HEK293 (cell line): ENCODE measurements around the gene ZNF493.

Experiments used
- HOXC10 ChIP-seq: sonication (generic); formaldehyde crosslinking; IDR thresholded peaks from 2 replicates; pipeline ENCODE4 v1.8.1; 2023; ENCODE audit warnings: mild to moderate bottlenecking, missing genetic modification reagents
- KLF8 ChIP-seq: fragments of 450-650 bp; formaldehyde crosslinking; IDR thresholded peaks from 2 replicates; pipeline ENCODE4 v1.5.1; 2016; ENCODE audit warnings: missing biosample characterization, missing genetic modification characterization
- PRDM1 ChIP-seq: fragments of 450-650 bp; formaldehyde crosslinking; IDR thresholded peaks from 2 replicates; pipeline ENCODE4; 2016; ENCODE audit warnings: missing biosample characterization, missing genetic modification characterization
- SP3 ChIP-seq: fragments of 450-650 bp; formaldehyde crosslinking; IDR thresholded peaks from 2 replicates; pipeline ENCODE4 v1.5.1; 2016; ENCODE audit warnings: missing biosample characterization, missing genetic modification characterization
- YY1 ChIP-seq: fragments of 450-650 bp; formaldehyde crosslinking; IDR thresholded peaks from 2 replicates; pipeline ENCODE4 v1.5.1; 2018; ENCODE audit warnings: missing biosample characterization, missing genetic modification characterization
- ZBTB17 ChIP-seq: fragments of 450-650 bp; formaldehyde crosslinking; IDR thresholded peaks from 2 replicates; pipeline ENCODE4 v1.5.1; 2016; ENCODE audit warnings: missing biosample characterization, missing genetic modification characterization
- ZNF140 ChIP-seq: fragments of 450-650 bp; formaldehyde crosslinking; IDR thresholded peaks from 2 replicates; pipeline ENCODE4 v1.5.1; 2016; ENCODE audit warnings: missing biosample characterization, missing genetic modification characterization
- ZNF169 ChIP-seq: fragments of 450-650 bp; formaldehyde crosslinking; IDR thresholded peaks from 2 replicates; pipeline ENCODE4 v1.5.1; 2016; ENCODE audit warnings: missing biosample characterization, missing genetic modification characterization
- ZNF174 ChIP-seq: fragments of 450-650 bp; formaldehyde crosslinking; IDR thresholded peaks from 2 replicates; pipeline ENCODE4 v1.5.0; 2017; ENCODE audit warnings: missing biosample characterization, mild to moderate bottlenecking, missing genetic modification characterization
- ZNF211 ChIP-seq: fragments of 450-650 bp; formaldehyde crosslinking; IDR thresholded peaks from 2 replicates; pipeline ENCODE4 v1.5.1; 2016; ENCODE audit warnings: low read depth, missing biosample characterization, missing genetic modification characterization
- ZNF24 ChIP-seq: fragments of 450-650 bp; formaldehyde crosslinking; IDR thresholded peaks from 2 replicates; pipeline ENCODE4 v1.5.1; 2016; ENCODE audit warnings: missing biosample characterization, missing genetic modification characterization
- ZNF473 ChIP-seq: fragments of 450-650 bp; formaldehyde crosslinking; IDR thresholded peaks from 2 replicates; pipeline ENCODE4 v1.5.1; 2017; ENCODE audit warnings: missing biosample characterization, missing genetic modification characterization
- ZNF548 ChIP-seq: fragments of 450-650 bp; formaldehyde crosslinking; IDR thresholded peaks from 2 replicates; pipeline ENCODE4 v1.5.1; 2016; ENCODE audit warnings: missing biosample characterization, missing genetic modification characterization
- ZNF621 ChIP-seq: fragments of 450-650 bp; formaldehyde crosslinking; IDR thresholded peaks from 2 replicates; pipeline ENCODE4 v1.5.1; 2017; ENCODE audit warnings: missing biosample characterization, missing genetic modification characterization
- ZNF624 ChIP-seq: fragments of 450-650 bp; formaldehyde crosslinking; IDR thresholded peaks from 2 replicates; pipeline ENCODE4 v1.5.1; 2017; ENCODE audit warnings: missing biosample characterization, missing genetic modification characterization
- ZNF792 ChIP-seq: fragments of 450-650 bp; formaldehyde crosslinking; IDR thresholded peaks from 2 replicates; pipeline ENCODE4 v1.5.1; 2016; ENCODE audit warnings: missing biosample characterization, missing genetic modification characterization
- ZNF843 ChIP-seq: fragments of 450-650 bp; formaldehyde crosslinking; IDR thresholded peaks from 2 replicates; pipeline ENCODE4 v1.5.1; 2016; ENCODE audit warnings: missing biosample characterization, missing genetic modification characterization
- ZSCAN18 ChIP-seq: fragments of 450-650 bp; formaldehyde crosslinking; IDR thresholded peaks from 2 replicates; pipeline ENCODE4 v1.5.1; 2016; ENCODE audit warnings: missing biosample characterization, missing genetic modification characterization
- ZSCAN5A ChIP-seq: fragments of 450-650 bp; formaldehyde crosslinking; IDR thresholded peaks from 2 replicates; pipeline ENCODE4 v1.5.1; 2016; ENCODE audit warnings: missing biosample characterization, missing genetic modification characterization
- TF ChIP-seq, protein P1 (sequence below): fragments of 450-650 bp; formaldehyde crosslinking; IDR thresholded peaks from 2 replicates; pipeline ENCODE4 v1.5.1; 2016; ENCODE audit warnings: missing biosample characterization, missing genetic modification characterization
- TF ChIP-seq, protein P2 (sequence below): fragments of 450-650 bp; formaldehyde crosslinking; IDR thresholded peaks from 2 replicates; pipeline ENCODE4 v1.5.1; 2016; ENCODE audit warnings: missing biosample characterization, missing genetic modification characterization
- TF ChIP-seq, protein P3 (sequence below): fragments of 450-650 bp; formaldehyde crosslinking; IDR thresholded peaks from 2 replicates; pipeline ENCODE4 v1.5.1; 2016; ENCODE audit warnings: missing biosample characterization, missing genetic modification characterization, borderline replicate concordance
- TF ChIP-seq, protein P4 (sequence below): fragments of 450-650 bp; formaldehyde crosslinking; IDR thresholded peaks from 2 replicates; pipeline ENCODE4 v1.5.1; 2016; ENCODE audit warnings: missing biosample characterization, missing genetic modification characterization
- TF ChIP-seq, protein P5 (sequence below): fragments of 450-650 bp; formaldehyde crosslinking; IDR thresholded peaks from 2 replicates; pipeline ENCODE4 v1.5.1; 2016; ENCODE audit warnings: missing biosample characterization, missing genetic modification characterization

The ZNF493 gene

GRCh38 chr19:21396893-21397572 is at the start of gene ZNF493 (continued):
- TF ChIP-seq, protein P1, sequence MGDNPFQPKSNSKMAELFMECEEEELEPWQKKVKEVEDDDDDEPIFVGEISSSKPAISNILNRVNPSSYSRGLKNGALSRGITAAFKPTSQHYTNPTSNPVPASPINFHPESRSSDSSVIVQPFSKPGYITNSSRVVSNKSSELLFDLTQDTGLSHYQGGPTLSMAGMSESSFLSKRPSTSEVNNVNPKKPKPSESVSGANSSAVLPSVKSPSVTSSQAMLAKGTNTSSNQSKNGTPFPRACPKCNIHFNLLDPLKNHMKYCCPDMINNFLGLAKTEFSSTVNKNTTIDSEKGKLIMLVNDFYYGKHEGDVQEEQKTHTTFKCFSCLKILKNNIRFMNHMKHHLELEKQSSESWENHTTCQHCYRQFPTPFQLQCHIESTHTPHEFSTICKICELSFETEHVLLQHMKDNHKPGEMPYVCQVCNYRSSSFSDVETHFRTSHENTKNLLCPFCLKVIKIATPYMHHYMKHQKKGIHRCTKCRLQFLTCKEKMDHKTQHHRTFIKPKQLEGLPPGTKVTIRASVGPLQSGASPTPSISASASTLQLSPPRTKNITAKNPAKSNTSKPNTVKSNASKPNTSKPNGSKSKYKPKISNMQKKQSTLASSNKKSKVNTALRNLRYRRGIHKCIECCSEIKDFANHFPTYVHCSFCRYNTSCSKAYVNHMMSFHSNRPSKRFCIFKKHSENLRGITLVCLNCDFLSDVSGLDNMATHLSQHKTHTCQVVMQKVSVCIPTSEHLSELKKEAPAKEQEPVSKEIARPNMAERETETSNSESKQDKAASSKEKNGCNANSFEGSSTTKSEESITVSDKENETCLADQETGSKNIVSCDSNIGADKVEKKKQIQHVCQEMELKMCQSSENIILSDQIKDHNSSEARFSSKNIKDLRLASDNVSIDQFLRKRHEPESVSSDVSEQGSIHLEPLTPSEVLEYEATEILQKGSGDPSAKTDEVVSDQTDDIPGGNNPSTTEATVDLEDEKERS (tag by site-specific recombination) = no peak
- no peak for TF ChIP-seq KLF8
- no peak for TF ChIP-seq ZNF548 (tag by site-specific recombination)
- no peak for TF ChIP-seq ZNF174 (tag by site-specific recombination)
- no peak for TF ChIP-seq PRDM1 (tag by site-specific recombination)
- TF ChIP-seq ZNF792 (tag by site-specific recombination) = no peak
- no peak for TF ChIP-seq ZNF473 (tag by site-specific recombination)
- TF ChIP-seq ZNF843 (tag by site-specific recombination) = no peak
- no peak for TF ChIP-seq ZNF140 (tag by site-specific recombination)
- TF ChIP-seq ZNF24 (tag by site-specific recombination) = peak; percentile 54; the same call in 1 of the 2 replicates
- TF ChIP-seq HOXC10 = no peak
- TF ChIP-seq, protein P2, sequence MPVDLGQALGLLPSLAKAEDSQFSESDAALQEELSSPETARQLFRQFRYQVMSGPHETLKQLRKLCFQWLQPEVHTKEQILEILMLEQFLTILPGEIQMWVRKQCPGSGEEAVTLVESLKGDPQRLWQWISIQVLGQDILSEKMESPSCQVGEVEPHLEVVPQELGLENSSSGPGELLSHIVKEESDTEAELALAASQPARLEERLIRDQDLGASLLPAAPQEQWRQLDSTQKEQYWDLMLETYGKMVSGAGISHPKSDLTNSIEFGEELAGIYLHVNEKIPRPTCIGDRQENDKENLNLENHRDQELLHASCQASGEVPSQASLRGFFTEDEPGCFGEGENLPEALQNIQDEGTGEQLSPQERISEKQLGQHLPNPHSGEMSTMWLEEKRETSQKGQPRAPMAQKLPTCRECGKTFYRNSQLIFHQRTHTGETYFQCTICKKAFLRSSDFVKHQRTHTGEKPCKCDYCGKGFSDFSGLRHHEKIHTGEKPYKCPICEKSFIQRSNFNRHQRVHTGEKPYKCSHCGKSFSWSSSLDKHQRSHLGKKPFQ (tag by site-specific recombination) = no peak
- TF ChIP-seq YY1 = no peak
- TF ChIP-seq SP3 (tag by site-specific recombination) = peak; percentile 68
- no peak for TF ChIP-seq ZNF169
- TF ChIP-seq, protein P3, sequence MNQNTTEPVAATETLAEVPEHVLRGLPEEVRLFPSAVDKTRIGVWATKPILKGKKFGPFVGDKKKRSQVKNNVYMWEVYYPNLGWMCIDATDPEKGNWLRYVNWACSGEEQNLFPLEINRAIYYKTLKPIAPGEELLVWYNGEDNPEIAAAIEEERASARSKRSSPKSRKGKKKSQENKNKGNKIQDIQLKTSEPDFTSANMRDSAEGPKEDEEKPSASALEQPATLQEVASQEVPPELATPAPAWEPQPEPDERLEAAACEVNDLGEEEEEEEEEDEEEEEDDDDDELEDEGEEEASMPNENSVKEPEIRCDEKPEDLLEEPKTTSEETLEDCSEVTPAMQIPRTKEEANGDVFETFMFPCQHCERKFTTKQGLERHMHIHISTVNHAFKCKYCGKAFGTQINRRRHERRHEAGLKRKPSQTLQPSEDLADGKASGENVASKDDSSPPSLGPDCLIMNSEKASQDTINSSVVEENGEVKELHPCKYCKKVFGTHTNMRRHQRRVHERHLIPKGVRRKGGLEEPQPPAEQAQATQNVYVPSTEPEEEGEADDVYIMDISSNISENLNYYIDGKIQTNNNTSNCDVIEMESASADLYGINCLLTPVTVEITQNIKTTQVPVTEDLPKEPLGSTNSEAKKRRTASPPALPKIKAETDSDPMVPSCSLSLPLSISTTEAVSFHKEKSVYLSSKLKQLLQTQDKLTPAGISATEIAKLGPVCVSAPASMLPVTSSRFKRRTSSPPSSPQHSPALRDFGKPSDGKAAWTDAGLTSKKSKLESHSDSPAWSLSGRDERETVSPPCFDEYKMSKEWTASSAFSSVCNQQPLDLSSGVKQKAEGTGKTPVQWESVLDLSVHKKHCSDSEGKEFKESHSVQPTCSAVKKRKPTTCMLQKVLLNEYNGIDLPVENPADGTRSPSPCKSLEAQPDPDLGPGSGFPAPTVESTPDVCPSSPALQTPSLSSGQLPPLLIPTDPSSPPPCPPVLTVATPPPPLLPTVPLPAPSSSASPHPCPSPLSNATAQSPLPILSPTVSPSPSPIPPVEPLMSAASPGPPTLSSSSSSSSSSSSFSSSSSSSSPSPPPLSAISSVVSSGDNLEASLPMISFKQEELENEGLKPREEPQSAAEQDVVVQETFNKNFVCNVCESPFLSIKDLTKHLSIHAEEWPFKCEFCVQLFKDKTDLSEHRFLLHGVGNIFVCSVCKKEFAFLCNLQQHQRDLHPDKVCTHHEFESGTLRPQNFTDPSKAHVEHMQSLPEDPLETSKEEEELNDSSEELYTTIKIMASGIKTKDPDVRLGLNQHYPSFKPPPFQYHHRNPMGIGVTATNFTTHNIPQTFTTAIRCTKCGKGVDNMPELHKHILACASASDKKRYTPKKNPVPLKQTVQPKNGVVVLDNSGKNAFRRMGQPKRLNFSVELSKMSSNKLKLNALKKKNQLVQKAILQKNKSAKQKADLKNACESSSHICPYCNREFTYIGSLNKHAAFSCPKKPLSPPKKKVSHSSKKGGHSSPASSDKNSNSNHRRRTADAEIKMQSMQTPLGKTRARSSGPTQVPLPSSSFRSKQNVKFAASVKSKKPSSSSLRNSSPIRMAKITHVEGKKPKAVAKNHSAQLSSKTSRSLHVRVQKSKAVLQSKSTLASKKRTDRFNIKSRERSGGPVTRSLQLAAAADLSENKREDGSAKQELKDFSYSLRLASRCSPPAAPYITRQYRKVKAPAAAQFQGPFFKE (tag by site-specific recombination) = no peak
- TF ChIP-seq ZBTB17 (tag by site-specific recombination) = 0 out of 2 replicates have a peak, but pooled peaks have one; percentile 34
- TF ChIP-seq ZNF211 = no peak
- TF ChIP-seq ZSCAN5A (tag by site-specific recombination) = no peak
- TF ChIP-seq, protein P4, sequence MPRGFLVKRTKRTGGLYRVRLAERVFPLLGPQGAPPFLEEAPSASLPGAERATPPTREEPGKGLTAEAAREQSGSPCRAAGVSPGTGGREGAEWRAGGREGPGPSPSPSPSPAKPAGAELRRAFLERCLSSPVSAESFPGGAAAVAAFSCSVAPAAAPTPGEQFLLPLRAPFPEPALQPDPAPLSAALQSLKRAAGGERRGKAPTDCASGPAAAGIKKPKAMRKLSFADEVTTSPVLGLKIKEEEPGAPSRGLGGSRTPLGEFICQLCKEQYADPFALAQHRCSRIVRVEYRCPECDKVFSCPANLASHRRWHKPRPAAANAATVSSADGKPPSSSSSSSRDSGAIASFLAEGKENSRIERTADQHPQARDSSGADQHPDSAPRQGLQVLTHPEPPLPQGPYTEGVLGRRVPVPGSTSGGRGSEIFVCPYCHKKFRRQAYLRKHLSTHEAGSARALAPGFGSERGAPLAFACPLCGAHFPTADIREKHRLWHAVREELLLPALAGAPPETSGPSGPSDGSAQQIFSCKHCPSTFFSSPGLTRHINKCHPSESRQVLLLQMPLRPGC (tag by site-specific recombination) = no peak
- TF ChIP-seq ZNF624 = no peak
- TF ChIP-seq ZNF621 (tag by site-specific recombination) = no peak
- TF ChIP-seq, protein P5, sequence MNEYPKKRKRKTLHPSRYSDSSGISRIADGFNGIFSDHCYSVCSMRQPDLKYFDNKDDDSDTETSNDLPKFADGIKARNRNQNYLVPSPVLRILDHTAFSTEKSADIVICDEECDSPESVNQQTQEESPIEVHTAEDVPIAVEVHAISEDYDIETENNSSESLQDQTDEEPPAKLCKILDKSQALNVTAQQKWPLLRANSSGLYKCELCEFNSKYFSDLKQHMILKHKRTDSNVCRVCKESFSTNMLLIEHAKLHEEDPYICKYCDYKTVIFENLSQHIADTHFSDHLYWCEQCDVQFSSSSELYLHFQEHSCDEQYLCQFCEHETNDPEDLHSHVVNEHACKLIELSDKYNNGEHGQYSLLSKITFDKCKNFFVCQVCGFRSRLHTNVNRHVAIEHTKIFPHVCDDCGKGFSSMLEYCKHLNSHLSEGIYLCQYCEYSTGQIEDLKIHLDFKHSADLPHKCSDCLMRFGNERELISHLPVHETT (tag by site-specific recombination) = no peak
- TF ChIP-seq ZSCAN18 (tag by site-specific recombination) = no peak
